ENCODE results near the gene CCDC194.

- no peak for TF ChIP-seq CTCF (IDR thresholded peaks at IDR 0.05)
- no peak for TF ChIP-seq POLR2A (IDR thresholded peaks at IDR 0.05)
These were observed at the start of gene CCDC194 for GRCh38 chr19:17393914-17394313.
